WTC11 (cell line): ENCODE measurements around the gene C14orf132. TPM values are rescaled to one million over a fixed set of nuclear protein-coding genes. Genes with fewer than 3 reads are reported as not detected.

Source experiments
- ATAC-seq: fragments of 200-7000 bp; cut with Tn5 transposase; 2 replicates; pipeline ENCODE4 v1.10.0; 2021; ENCODE audit warnings: mild to moderate bottlenecking, moderate library complexity
- CTCF ChIA-PET: fragments of 300-600 bp; sonication (Branson Sonifier 250); formaldehyde crosslinking; loops from one replicate; lab custom pipeline; 2021; ENCODE audit warnings: antibody characterized with exemption; lab: Charles Lee
- POLR2A ChIA-PET: fragments of 350-600 bp; sonication (Branson Sonifier 250); formaldehyde crosslinking; loops from one replicate; lab custom pipeline; 2021; ENCODE audit warnings: antibody characterized with exemption; lab: Charles Lee
- DNase-seq: peaks from one replicate; pipeline ENCODE4 v3.0.0; 2021; ENCODE audit warnings: low spot score
- H3K27ac Mint-ChIP-seq: 2 replicates; pipeline ENCODE4 v1.8.0; 2021; ENCODE audit warnings: mixed read lengths
- H3K27me3 Mint-ChIP-seq: 2 replicates; pipeline ENCODE4 v1.8.0; 2021; ENCODE audit warnings: low read depth, mild to moderate bottlenecking, moderate library complexity, mixed read lengths
- H3K36me3 Mint-ChIP-seq: 2 replicates; pipeline ENCODE4 v1.8.0; 2021; ENCODE audit warnings: mixed read lengths
- H3K4me1 Mint-ChIP-seq: 2 replicates; pipeline ENCODE4 v1.8.0; 2022; ENCODE audit warnings: mixed read lengths
- H3K4me3 Mint-ChIP-seq: 2 replicates; pipeline ENCODE4 v1.8.0; 2021; ENCODE audit warnings: mild to moderate bottlenecking, moderate library complexity, mixed read lengths
- H3K9me3 Mint-ChIP-seq: 2 replicates; pipeline ENCODE4 v1.8.0; 2021; ENCODE audit warnings: mixed read lengths
- CREM ChIP-seq: sonication (generic); formaldehyde crosslinking; IDR thresholded peaks from 2 replicates; pipeline ENCODE4 v1.8.1; 2022; ENCODE audit warnings: mild to moderate bottlenecking, missing genetic modification reagents, moderate library complexity
- E2F4 ChIP-seq: sonication (generic); formaldehyde crosslinking; IDR thresholded peaks from 2 replicates; pipeline ENCODE4 v1.8.1; 2022; ENCODE audit warnings: low read depth, mild to moderate bottlenecking, moderate library complexity, missing genetic modification reagents, borderline replicate concordance
- ESRRA ChIP-seq: sonication (generic); formaldehyde crosslinking; IDR thresholded peaks from 2 replicates; pipeline ENCODE4 v1.8.1; 2022; ENCODE audit warnings: mild to moderate bottlenecking, missing genetic modification reagents, borderline replicate concordance
- ETV6 ChIP-seq: sonication (generic); formaldehyde crosslinking; IDR thresholded peaks from 2 replicates; pipeline ENCODE4 v1.8.1; 2022; ENCODE audit warnings: mild to moderate bottlenecking, missing genetic modification reagents
- FOXP1 ChIP-seq: sonication (generic); formaldehyde crosslinking; IDR thresholded peaks from 2 replicates; pipeline ENCODE4 v1.8.0; 2022; ENCODE audit warnings: missing genetic modification reagents, mild to moderate bottlenecking, moderate library complexity, borderline replicate concordance
- FOXP4 ChIP-seq: sonication (generic); formaldehyde crosslinking; IDR thresholded peaks from 2 replicates; pipeline ENCODE4 v1.8.0; 2022; ENCODE audit warnings: mild to moderate bottlenecking, missing genetic modification reagents
- GABPB1 ChIP-seq: sonication (generic); formaldehyde crosslinking; IDR thresholded peaks from 2 replicates; pipeline ENCODE4 v1.8.1; 2023; ENCODE audit warnings: mild to moderate bottlenecking, missing genetic modification reagents
- JAZF1 ChIP-seq: fragments of 250-450 bp; sonication (Bioruptor Pico); IDR thresholded peaks from 2 replicates; pipeline ENCODE4 v1.9.0; 2021; ENCODE audit warnings: moderate library complexity, mild to moderate bottlenecking, inconsistent platforms
- KAT7 ChIP-seq: sonication (generic); formaldehyde crosslinking; IDR thresholded peaks from 2 replicates; pipeline ENCODE4 v1.8.1; 2023; ENCODE audit warnings: missing genetic modification reagents, mild to moderate bottlenecking, borderline replicate concordance
- MXD4 ChIP-seq: fragments of 250-450 bp; sonication (Bioruptor Pico); IDR thresholded peaks from 2 replicates; pipeline ENCODE4 v1.8.0; 2021; ENCODE audit warnings: mild to moderate bottlenecking, moderate library complexity, borderline replicate concordance
- MYBL2 ChIP-seq: sonication (generic); formaldehyde crosslinking; IDR thresholded peaks from 2 replicates; pipeline ENCODE4 v1.8.1; 2023; ENCODE audit warnings: mild to moderate bottlenecking, moderate library complexity, missing genetic modification reagents
- NFE2L1 ChIP-seq: sonication (generic); formaldehyde crosslinking; IDR thresholded peaks from 2 replicates; pipeline ENCODE4 v1.8.1; 2023; ENCODE audit warnings: missing genetic modification reagents
- OVOL2 ChIP-seq: fragments of 250-450 bp; sonication (Bioruptor Pico); IDR thresholded peaks from 2 replicates; pipeline ENCODE4 v1.9.0; 2021; ENCODE audit warnings: mild to moderate bottlenecking, borderline replicate concordance
- PREB ChIP-seq: sonication (generic); formaldehyde crosslinking; IDR thresholded peaks from 2 replicates; pipeline ENCODE4 v1.8.1; 2022; ENCODE audit warnings: mild to moderate bottlenecking, missing genetic modification reagents, moderate library complexity, borderline replicate concordance
- RELA ChIP-seq: sonication (generic); formaldehyde crosslinking; IDR thresholded peaks from 2 replicates; pipeline ENCODE4 v1.8.1; 2022; ENCODE audit warnings: missing genetic modification reagents, mild to moderate bottlenecking, borderline replicate concordance
- RORB ChIP-seq: fragments of 250-450 bp; sonication (Bioruptor Pico); IDR thresholded peaks from 2 replicates; pipeline ENCODE4 v1.9.0; 2021; ENCODE audit warnings: mild to moderate bottlenecking
- TEAD1 ChIP-seq: sonication (generic); formaldehyde crosslinking; IDR thresholded peaks from 2 replicates; pipeline ENCODE4 v1.8.0; 2022; ENCODE audit warnings: mild to moderate bottlenecking, missing genetic modification reagents
- TEAD4 ChIP-seq: sonication (generic); formaldehyde crosslinking; IDR thresholded peaks from 2 replicates; pipeline ENCODE4 v1.8.0; 2022; ENCODE audit warnings: mild to moderate bottlenecking, missing genetic modification reagents
- ZNF138 ChIP-seq: sonication (generic); formaldehyde crosslinking; conservative IDR thresholded peaks from 2 replicates; pipeline ENCODE4 v1.8.1; 2022; ENCODE audit warnings: mild to moderate bottlenecking, moderate library complexity, missing genetic modification reagents
- ZNF219 ChIP-seq: sonication (generic); formaldehyde crosslinking; IDR thresholded peaks from 2 replicates; pipeline ENCODE4 v1.8.0; 2023; ENCODE audit warnings: missing genetic modification reagents, mild to moderate bottlenecking, borderline replicate concordance
- ZNF317 ChIP-seq: sonication (generic); formaldehyde crosslinking; IDR thresholded peaks from 2 replicates; pipeline ENCODE4 v1.8.1; 2023; ENCODE audit warnings: low read depth, mild to moderate bottlenecking, moderate library complexity, missing genetic modification reagents, borderline replicate concordance
- ZNF532 ChIP-seq: fragments of 250-450 bp; sonication (Bioruptor Pico); IDR thresholded peaks from 2 replicates; pipeline ENCODE4 v1.9.0; 2021; ENCODE audit warnings: mild to moderate bottlenecking, borderline replicate concordance
- total RNA-seq: library from RNA; stranded (reverse); gene quantifications from 3 replicates; pipeline ENCODE4 v1.2.3, GENCODE V29; 2021
- TF ChIP-seq, protein P1 (sequence below): sonication (generic); formaldehyde crosslinking; IDR thresholded peaks from 2 replicates; pipeline ENCODE4 v1.8.1; 2023; ENCODE audit warnings: mild to moderate bottlenecking, missing genetic modification reagents, moderate library complexity

Gene C14orf132
- total RNA-seq, 1 experiment from 2014 or later = 14.1 TPM

DNA sequence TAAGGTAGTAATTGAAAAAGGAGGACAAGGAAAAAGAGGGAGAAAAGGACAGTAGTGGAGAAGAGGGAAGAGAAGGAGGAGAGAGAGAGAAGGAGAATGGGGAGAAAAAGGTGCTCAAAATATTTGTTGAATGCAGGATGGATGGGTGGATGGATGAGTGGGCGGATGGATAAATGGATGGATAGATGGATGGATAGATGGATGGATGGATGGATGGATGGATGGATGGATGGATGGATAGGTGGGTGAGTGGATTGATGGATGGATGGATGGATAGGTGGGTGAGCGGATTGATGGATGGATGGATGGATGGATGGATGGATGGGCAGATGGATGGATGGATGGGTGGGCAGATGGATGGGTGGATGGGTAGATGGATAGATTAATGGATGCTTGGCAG, 21.3 kb upstream of the C14orf132 start (continued):
- TF ChIP-seq ZNF219 = no peak
- TF ChIP-seq MYBL2 (CRISPR knock-in tag) = no peak
- TF ChIP-seq JAZF1 (CRISPR knock-in tag) = no peak
- TF ChIP-seq OVOL2 = no peak
- TF ChIP-seq TEAD4 (CRISPR knock-in tag) = no peak
- TF ChIP-seq ZNF317 (CRISPR knock-in tag) = no peak
- TF ChIP-seq NFE2L1 = no peak
- TF ChIP-seq ETV6 (CRISPR knock-in tag) = no peak
- TF ChIP-seq E2F4 (CRISPR knock-in tag) = no peak
- TF ChIP-seq ZNF138 (CRISPR knock-in tag) = no peak
- TF ChIP-seq CREM (CRISPR knock-in tag) = no peak
- TF ChIP-seq, all 79 proteins: peak for 0

GRCh38 chr14:96027431-96028355, 11.5 kb upstream of the C14orf132 start:
- peaks cover 6% of the 10 kb centered on the region for H3K4me1 Mint-ChIP-seq
- CTCF ChIA-PET = interaction anchor here (0.9 to 1.4 kb wide), 2 partner anchors 12 to 28 kb away, joined by 3 to 4 read pairs; partner anchors contain the start of gene C14orf132
- H3K27me3 Mint-ChIP-seq = peaks cover 20% of the 10 kb centered on the region
- no peak overlapping the region for H3K4me3 Mint-ChIP-seq
- POLR2A ChIA-PET = no interaction called here
- H3K27ac Mint-ChIP-seq = no peak overlapping the region
- DNase-seq (no peak), ATAC-seq (no peak)
- H3K36me3 Mint-ChIP-seq = no peaks in the 10 kb centered on the region
- no peak for TF ChIP-seq ESRRA
- TF ChIP-seq, protein P1, sequence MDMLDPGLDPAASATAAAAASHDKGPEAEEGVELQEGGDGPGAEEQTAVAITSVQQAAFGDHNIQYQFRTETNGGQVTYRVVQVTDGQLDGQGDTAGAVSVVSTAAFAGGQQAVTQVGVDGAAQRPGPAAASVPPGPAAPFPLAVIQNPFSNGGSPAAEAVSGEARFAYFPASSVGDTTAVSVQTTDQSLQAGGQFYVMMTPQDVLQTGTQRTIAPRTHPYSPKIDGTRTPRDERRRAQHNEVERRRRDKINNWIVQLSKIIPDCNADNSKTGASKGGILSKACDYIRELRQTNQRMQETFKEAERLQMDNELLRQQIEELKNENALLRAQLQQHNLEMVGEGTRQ (CRISPR knock-in tag) = peak; percentile 46
- TF ChIP-seq, all 79 proteins: peak for 1
- H3K9me3 Mint-ChIP-seq = no peaks in the 10 kb centered on the region

- H3K27me3 Mint-ChIP-seq = peaks cover 17% of the 10 kb centered on the region; the same call in 1 of the 2 replicates
- CTCF ChIA-PET = interaction anchor here (0.7 to 1.4 kb wide), 2 partner anchors 10 to 69 kb away, joined by 3 to 4 read pairs; partner anchors contain the start of gene C14orf132
- no peak for ATAC-seq
- POLR2A ChIA-PET = no interaction called here
- peaks cover 6% of the 10 kb centered on the region for H3K4me1 Mint-ChIP-seq
- no peak overlapping the region for H3K27ac Mint-ChIP-seq
- H3K4me3 Mint-ChIP-seq = no peak overlapping the region
- DNase-seq = no peak
- H3K9me3 Mint-ChIP-seq = no peaks in the 10 kb centered on the region
- no peaks in the 10 kb centered on the region for H3K36me3 Mint-ChIP-seq
- no peak for TF ChIP-seq GABPB1
- no peak for TF ChIP-seq ZNF532 (CRISPR knock-in tag)
- no peak for TF ChIP-seq KAT7 (CRISPR knock-in tag)
- TF ChIP-seq MXD4 (CRISPR knock-in tag) = no peak
- no peak for TF ChIP-seq TEAD1 (CRISPR knock-in tag)
- TF ChIP-seq FOXP4 (CRISPR knock-in tag) = no peak
- no peak for TF ChIP-seq RORB (CRISPR knock-in tag)
- no peak for TF ChIP-seq PREB (CRISPR knock-in tag)
- TF ChIP-seq FOXP1 = no peak
- TF ChIP-seq RELA = no peak
Observed at GRCh38 chr14:96029089-96029645, 10.0 kb upstream of the C14orf132 start.
